PC-3 (cell line): ENCODE data around the gene ADAMTS5. TPM values are rescaled to one million over a fixed set of nuclear protein-coding genes. Genes with fewer than 3 reads are reported as not detected.
A peak's percentile ranks its signal among the peaks of the same experiment; 100 is the strongest.

ENCODE experiments used
- ATAC-seq: fragments of 200-7000 bp; cut with Tn5 transposase; 2 replicates; pipeline ENCODE4 v1.9.1; 2020; ENCODE audit warnings: mild to moderate bottlenecking, moderate library complexity
- BruUV-seq: library from RNA; stranded (reverse); fragments of 400-500 nt; replicated peaks from 2 replicates; lab custom pipeline; 2021; lab: Mats Ljungman, UMichigan
- CTCF ChIA-PET: fragments of 300-600 bp; sonication (Branson Sonifier 250); formaldehyde crosslinking; loops from one replicate; lab custom pipeline; 2022; ENCODE audit warnings: antibody characterized with exemption; lab: Charles Lee
- POLR2A ChIA-PET: fragments of 300-600 bp; sonication (Branson Sonifier 250); formaldehyde crosslinking; loops from one replicate; lab custom pipeline; 2022; ENCODE audit warnings: antibody characterized with exemption; ENCODE audit not compliant: unreplicated experiment; lab: Charles Lee
- DNase-seq: peaks from one replicate; pipeline ENCODE4 v3.0.0-alpha.2; 2015
- H2AFZ ChIP-seq: fragments of 300-600 bp; sonication (generic); 2 replicates; pipeline ENCODE4 v1.6.0; 2016; ENCODE audit warnings: antibody characterized with exemption, low read length
- H3F3A ChIP-seq: fragments of 300-600 bp; sonication (generic); one replicate; pipeline ENCODE4 v1.6.0; 2017; ENCODE audit warnings: antibody characterized with exemption, low read length, control low read depth, mild to moderate bottlenecking; ENCODE audit not compliant: unreplicated experiment
- H3K27ac ChIP-seq: fragments of 300-600 bp; sonication (generic); 2 replicates; pipeline ENCODE4 v1.5.1; 2016; ENCODE audit warnings: mild to moderate bottlenecking, low read length
- H3K27me3 ChIP-seq: fragments of 300-600 bp; sonication (generic); 2 replicates; pipeline ENCODE4 v1.6.1; 2016; ENCODE audit warnings: low read length, mixed read lengths
- H3K36me3 ChIP-seq: fragments of 300-600 bp; sonication (generic); 2 replicates; pipeline ENCODE4 v1.6.1; 2016; ENCODE audit warnings: low read depth, mixed run types, low read length, mixed read lengths
- H3K4me1 ChIP-seq: fragments of 300-600 bp; sonication (generic); 2 replicates; pipeline ENCODE4 v1.5.1; 2016; ENCODE audit warnings: low read length; ENCODE audit not compliant: insufficient read depth
- H3K4me2 ChIP-seq: fragments of 300-600 bp; sonication (generic); 2 replicates; pipeline ENCODE4 v1.6.0; 2016; ENCODE audit warnings: low read length
- H3K4me3 ChIP-seq: fragments of 300-600 bp; sonication (generic); 2 replicates; pipeline ENCODE4 v1.5.1; 2016; ENCODE audit warnings: mild to moderate bottlenecking, low read length, mixed read lengths
- H3K79me2 ChIP-seq: fragments of 300-600 bp; sonication (generic); 2 replicates; pipeline ENCODE4 v1.6.1; 2017; ENCODE audit warnings: low read length, mixed read lengths
- H3K9ac ChIP-seq: fragments of 300-600 bp; sonication (generic); 2 replicates; pipeline ENCODE4 v1.6.0; 2016; ENCODE audit warnings: mild to moderate bottlenecking, low read length
- H3K9me2 ChIP-seq: fragments of 300-600 bp; sonication (generic); replicated peaks from 2 replicates; pipeline ENCODE4 v1.6.1; 2016; ENCODE audit warnings: mixed run types, low read length, mixed read lengths
- H3K9me3 ChIP-seq: fragments of 300-600 bp; sonication (generic); 2 replicates; pipeline ENCODE4 v1.6.1; 2016; ENCODE audit warnings: low read length, mixed read lengths
- H4K20me1 ChIP-seq: fragments of 300-600 bp; sonication (generic); 2 replicates; pipeline ENCODE4 v1.6.1; 2016; ENCODE audit warnings: low read length, mixed read lengths
- CTCF ChIP-seq: fragments of 300-600 bp; sonication (generic); conservative IDR thresholded peaks from 2 replicates; pipeline ENCODE4 v1.5.1; 2017; ENCODE audit warnings: antibody characterized with exemption, low read depth, mild to moderate bottlenecking, low read length
- EZH2 ChIP-seq: fragments of 300-600 bp; sonication (generic); IDR thresholded peaks from one replicate; pipeline ENCODE4 v1.6.1; 2017; ENCODE audit warnings: antibody characterized with exemption, mild to moderate bottlenecking, low read length; ENCODE audit not compliant: unreplicated experiment
- EZH2phosphoT487 ChIP-seq: fragments of 300-600 bp; sonication (generic); IDR thresholded peaks from 2 replicates; pipeline ENCODE4 v1.6.1; 2018; ENCODE audit warnings: mild to moderate bottlenecking, antibody characterized with exemption, low read length, borderline replicate concordance
- intact Hi-C: fragments of 100-400 bp; cut with micrococcal nuclease; formaldehyde crosslinking; loops from 2 replicates; pipeline ENCODE4 v1.9.0; 2023
- total RNA-seq: library from RNA; depleted of rRNA; stranded (reverse); fragments of >200 nt; gene quantifications from 2 replicates; pipeline ENCODE4 v1.2.3, GENCODE V29; 2014

The ADAMTS5 gene
- total RNA-seq, 1 experiment from 2014 or later, result not detected

GRCh38 chr21:26962621-26963181, 4.2 kb downstream of the ADAMTS5 start:
- Histone ChIP-seq H3K9ac (no peak overlapping the region), H3K27ac (no peak overlapping the region), H3K27me3 (peaks cover 18% of the 10 kb centered on the region), H3F3A (no peaks in the 10 kb centered on the region), H3K9me2 (no peaks in the 10 kb centered on the region), H3K4me3 (no peak overlapping the region), H3K4me1 (no peaks in the 10 kb centered on the region), H3K4me2 (no peak overlapping the region), H3K79me2 (no peaks in the 10 kb centered on the region), H3K36me3 (no peaks in the 10 kb centered on the region), H2AFZ (no peak overlapping the region), H3K9me3 (no peaks in the 10 kb centered on the region), H4K20me1 (no peaks in the 10 kb centered on the region)
- ChIA-PET CTCF (interaction anchor here (0.7 kb wide), 1 partner anchor 80 kb away, joined by 5 read pairs; no protein-coding TSS in a partner anchor), POLR2A (no interaction called here)
- intact Hi-C loops, result loop anchor here (10.0 kb wide), 1 partner anchor 602 kb away; no protein-coding TSS in a partner anchor
- BruUV-seq, result no TSS peak
- TF ChIP-seq EZH2phosphoT487, result no peak
- no peak for TF ChIP-seq CTCF
- TF ChIP-seq EZH2, result no peak
- ATAC-seq (no peak), DNase-seq (no peak)

- intact Hi-C loops, result loop anchor here (10.0 kb wide), 1 partner anchor 603 kb away; no protein-coding TSS in a partner anchor
- peaks cover 10% of the 10 kb centered on the region for H3K27me3 ChIP-seq
These were observed 5.2 kb downstream of the ADAMTS5 start for GRCh38 chr21:26961698-26962097.

More at GRCh38 chr21:26961698-26962097, 5.2 kb downstream of the ADAMTS5 start:
- Histone ChIP-seq H3K79me2 (no peaks in the 10 kb centered on the region), H3K9ac (no peak overlapping the region), H4K20me1 (no peaks in the 10 kb centered on the region), H3K4me3 (no peak overlapping the region), H3K36me3 (no peaks in the 10 kb centered on the region), H3K9me3 (no peaks in the 10 kb centered on the region), H3K9me2 (no peaks in the 10 kb centered on the region), H3K4me2 (no peak overlapping the region), H2AFZ (no peak overlapping the region), H3F3A (no peaks in the 10 kb centered on the region), H3K4me1 (no peaks in the 10 kb centered on the region), H3K27ac (no peak overlapping the region)
- DNase-seq (peak; percentile 28), ATAC-seq (no peak)
- ChIA-PET CTCF (no interaction called here), POLR2A (no interaction called here)
- no TSS peak for BruUV-seq
- peak; percentile 45 for TF ChIP-seq CTCF
- no peak for TF ChIP-seq EZH2phosphoT487
